GM21786 (cell line): ENCODE results near the gene CXXC1.
"Not testable (repeated sequence)": the region's sequence is repeated elsewhere in the genome, so short reads cannot be mapped to it uniquely, and the experiment has no call there.

ENCODE experiments used
- ATAC-seq: cut with Tn5 transposase; IDR thresholded peaks from one replicate; pipeline ENCODE4 v1.9.1; 2021; ENCODE audit not compliant: unreplicated experiment

CXXC1 gene

GRCh38 chr18:50287441-50288347 lies at the start of gene CXXC1:
Gene CXXC1, minus strand, starts transcription at chr18:50287692. Its CDS starts 103 bp downstream, at chr18:50287589.
- ATAC-seq = peak; percentile 89

DNA sequence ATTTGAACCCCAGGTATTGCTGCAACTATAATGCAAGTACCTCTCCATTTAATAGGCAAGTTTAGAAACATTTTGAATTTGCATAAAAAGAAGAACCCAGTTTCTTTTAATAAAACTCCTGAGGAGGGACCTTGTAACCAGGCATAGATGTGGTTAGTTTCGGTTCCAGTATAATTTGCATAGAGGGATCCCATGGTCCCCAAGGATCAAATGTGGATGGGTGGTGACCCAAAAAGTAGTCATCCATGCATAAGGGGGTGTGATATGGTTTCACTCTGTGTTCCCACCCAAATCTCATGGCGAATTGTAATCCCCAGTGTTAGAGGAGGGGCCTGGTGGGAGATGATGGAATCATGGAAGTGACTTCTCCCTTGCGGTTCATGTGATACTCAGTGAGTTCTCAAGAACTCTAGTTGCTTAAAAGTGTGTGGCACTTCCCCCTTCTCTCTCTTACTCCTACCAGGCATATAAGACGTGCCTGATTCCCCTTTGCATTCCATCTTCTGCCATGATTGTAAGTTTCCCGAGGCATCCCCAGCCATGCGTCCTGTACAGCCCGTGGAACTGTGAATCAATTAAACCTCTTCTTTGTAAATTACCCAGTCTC lies 47.2 kb upstream of the CXXC1 start:
- ATAC-seq = peak; percentile 65

DNA sequence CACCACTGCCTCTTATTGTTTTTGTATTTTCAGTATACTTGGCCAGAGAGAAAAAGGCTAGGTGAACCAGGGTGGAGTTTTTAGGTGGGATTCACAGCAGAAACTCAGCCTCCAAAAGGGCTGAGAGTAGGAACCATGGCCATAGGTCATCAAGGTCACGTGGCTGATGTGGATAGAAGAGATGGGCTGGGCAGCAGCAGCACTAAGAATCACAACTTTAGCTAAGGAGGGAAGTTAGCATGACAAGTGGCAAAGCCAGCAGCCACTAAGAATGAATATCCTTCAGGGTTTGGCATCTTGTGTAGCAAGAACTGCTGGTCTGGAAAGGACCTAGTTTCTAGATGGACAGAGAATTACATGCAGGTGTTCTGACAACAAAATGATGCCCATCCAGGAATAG lies 44.2 kb upstream of the CXXC1 start:
- ATAC-seq = no peak

- no peak for ATAC-seq
Observed at GRCh38 chr18:50330176-50330575, 42.7 kb upstream of the CXXC1 start.

DNA sequence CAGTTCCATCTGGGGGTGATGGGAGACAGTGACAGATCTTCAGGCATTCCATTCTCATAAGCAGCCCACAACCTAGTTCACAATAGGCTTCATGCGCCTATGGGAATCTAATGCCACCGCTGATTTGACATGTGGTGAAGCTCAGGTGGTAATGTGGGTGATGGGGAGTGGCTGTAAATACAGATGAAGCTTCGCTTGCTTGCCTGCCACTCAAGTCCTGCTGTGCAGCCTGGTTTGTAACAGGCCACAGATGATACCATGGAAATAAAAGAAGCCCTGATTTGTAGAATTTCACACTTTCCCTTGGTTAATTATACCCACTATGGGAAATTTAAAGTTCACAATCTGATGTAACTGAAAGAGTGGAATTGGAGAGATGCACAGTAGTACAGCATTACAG lies 40.5 kb upstream of the CXXC1 start:
- ATAC-seq = no peak

DNA sequence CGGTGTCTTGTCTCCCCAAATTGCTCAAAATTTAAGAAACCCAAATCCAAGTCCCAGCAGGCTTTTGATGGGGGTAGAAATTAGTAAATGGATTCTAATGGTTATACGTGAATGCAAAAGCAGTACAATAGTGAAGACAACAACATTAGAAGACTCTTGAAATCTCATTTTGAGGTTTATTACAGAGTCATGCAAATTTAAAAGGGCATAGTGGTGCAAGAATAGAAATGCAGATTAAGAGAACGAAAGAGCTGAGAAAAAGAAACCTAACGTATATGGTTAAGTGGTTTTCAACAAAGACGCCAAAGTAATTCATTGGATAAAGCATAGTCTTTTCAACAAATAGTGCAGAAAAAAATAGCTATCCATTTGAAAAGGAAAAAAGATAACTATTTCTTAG lies 33.2 kb upstream of the CXXC1 start:
- peak; percentile 52 for ATAC-seq

- peak; percentile 80 for ATAC-seq
Observed at GRCh38 chr18:50315100-50315871, 27.8 kb upstream of the CXXC1 start.

GRCh38 chr18:50313873-50314460 lies 26.5 kb upstream of the CXXC1 start:
- no peak for ATAC-seq

DNA sequence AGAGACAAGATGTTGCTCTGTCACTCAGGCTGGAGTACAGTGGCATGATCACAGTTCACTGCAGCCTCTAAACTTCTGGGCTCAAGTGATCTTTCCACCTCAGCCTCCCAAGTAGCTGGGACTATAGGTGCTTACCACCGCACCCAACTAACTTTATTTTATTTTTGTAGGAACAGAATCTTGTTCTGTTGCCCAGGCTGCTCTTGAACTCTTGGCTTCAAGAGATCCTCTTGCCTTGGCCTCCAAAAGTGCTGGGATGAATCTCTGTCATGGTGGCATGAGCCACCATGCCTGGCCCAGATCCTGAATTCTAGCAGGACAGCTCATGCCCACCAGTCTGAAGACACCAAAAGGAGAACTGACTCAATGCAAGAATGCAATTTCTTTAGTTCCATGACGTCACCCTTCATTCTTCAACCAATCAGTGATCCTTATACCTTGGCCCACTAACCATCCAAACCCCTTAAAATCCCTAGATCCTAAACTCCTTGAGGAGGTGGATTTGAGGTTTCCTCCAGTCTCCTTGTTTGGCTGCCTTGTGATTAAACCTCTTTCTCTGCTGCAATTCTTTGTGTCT lies 25.6 kb upstream of the CXXC1 start:
- ATAC-seq = no peak

DNA sequence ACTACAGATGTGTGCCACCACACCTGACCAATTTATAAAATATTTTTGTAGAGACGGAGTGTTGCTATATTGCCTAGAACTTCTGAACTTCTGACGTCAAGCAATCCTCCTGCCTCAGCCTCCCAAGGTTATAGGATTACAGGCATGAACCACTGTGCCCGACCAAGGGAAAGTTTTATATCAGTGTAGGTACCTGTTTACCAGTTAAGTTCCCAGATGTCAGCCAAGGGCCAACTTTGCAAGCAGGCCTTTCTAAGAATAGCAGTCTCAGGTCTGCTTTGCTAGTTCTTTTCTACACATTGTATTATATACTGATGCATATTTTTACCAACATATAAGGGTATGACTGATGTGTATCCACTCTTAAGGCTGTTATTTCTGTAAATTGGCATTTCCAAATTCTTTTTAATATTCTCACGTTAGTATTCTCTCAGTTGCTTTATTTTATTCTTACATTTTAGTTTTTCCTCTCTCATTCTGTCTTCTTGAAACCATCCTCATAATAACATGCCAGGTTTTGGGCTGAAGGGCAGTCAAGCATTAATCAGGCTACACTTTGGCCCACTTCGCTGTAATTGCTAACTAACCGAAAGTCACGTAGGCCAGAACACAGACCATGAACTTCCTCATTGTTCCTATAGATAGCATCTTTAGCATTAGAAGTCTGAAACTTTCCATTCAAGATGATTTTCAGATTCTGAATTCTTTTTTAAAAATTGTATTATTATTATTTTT lies 25.0 kb upstream of the CXXC1 start:
- peak; percentile 56 for ATAC-seq

DNA sequence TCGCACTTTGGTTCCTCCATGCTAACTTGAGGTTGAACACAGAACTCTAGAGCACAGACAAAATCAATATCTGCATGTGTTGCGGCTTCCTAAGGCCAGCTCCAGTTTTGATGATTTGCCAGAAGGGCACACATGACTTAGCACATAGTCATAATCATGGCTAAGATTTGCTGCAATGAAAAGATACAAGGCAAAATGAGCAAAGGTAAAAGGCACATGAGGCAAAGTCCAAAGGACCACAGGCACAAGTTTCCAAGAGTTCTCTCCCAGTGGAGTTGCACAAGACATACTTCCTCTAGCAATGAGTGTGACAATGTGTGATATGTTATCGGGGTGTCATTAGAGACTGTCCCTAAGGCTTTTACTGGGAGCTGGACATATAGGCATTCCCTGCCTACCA lies 24.2 kb upstream of the CXXC1 start:
- no peak for ATAC-seq

GRCh38 chr18:50310080-50310479 lies 22.6 kb upstream of the CXXC1 start:
- ATAC-seq = no peak

GRCh38 chr18:50308851-50309250 lies 21.4 kb upstream of the CXXC1 start:
- ATAC-seq = not testable (repeated sequence)

DNA sequence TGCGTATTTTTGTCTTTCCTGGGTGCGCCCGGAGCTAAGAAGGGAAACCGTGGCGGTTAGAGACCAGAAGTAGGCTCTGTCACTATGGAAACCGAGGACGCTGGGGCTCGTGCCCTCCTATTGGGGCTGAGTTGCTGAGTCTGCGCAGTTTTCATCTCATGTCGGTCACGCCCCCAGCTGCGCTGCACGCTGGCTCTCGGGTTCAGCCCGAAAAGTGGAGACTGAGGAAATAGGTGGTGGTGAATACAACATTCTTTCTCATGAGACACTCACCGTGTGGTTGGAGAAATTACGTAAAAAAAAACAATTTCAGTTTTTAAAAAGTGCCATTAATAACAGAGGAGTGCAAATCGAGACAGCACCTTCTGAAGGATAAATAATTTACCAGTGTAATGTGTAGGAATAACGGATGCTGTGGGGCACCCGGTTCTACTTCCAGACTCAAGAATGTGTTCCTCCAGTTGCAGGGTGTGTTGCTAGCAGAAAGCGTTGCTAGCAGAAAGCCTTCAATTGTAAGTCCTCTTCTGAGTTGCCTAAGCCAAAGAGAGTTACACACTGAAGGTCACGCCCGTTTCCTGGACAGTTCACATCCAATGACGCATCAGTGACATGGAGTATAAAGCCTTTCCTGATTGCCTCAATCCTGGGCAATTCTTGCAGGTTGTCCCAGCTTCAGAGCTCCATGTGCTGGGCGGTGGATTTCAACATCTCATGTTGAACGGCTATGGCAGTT lies 20.4 kb upstream of the CXXC1 start:
- peak; percentile 86 for ATAC-seq

DNA sequence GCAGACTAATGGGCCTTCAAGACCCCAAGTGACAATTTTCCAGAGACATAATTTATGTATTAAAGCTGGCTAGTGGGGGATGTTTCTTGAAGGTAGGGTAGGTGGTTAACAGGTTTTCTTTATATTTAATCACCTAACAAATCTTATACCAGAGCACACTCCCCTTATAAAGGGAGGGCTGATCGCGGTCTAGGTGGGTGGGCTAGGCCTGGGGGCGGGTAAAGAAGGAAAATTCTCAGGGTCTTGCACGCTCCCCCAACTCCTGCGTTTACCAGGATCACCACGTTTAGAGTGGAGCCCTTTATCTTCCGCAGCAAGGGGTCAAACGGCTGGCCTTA lies 19.9 kb upstream of the CXXC1 start:
- ATAC-seq = no peak

GRCh38 chr18:50306944-50307343 lies 19.5 kb upstream of the CXXC1 start:
- no peak for ATAC-seq

DNA sequence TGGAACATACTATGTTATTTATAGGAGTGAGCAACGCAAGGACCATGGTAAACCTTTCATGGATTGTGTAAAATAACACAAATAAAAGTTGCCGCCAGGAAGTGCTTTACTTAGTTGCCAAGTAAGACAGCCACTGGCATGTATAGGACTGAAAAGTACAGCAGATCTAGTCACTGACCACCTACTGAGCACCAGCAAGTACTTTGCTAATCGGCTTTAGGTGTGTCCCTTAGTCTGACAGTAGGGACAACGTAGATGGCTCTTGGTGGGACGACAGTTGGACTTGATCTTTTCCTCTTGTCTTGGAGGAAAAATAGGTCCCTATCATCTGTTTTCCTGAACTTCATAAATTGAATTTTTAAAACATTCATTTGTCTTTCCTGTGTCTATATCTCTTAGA lies 13.6 kb upstream of the CXXC1 start:
- ATAC-seq = no peak

DNA sequence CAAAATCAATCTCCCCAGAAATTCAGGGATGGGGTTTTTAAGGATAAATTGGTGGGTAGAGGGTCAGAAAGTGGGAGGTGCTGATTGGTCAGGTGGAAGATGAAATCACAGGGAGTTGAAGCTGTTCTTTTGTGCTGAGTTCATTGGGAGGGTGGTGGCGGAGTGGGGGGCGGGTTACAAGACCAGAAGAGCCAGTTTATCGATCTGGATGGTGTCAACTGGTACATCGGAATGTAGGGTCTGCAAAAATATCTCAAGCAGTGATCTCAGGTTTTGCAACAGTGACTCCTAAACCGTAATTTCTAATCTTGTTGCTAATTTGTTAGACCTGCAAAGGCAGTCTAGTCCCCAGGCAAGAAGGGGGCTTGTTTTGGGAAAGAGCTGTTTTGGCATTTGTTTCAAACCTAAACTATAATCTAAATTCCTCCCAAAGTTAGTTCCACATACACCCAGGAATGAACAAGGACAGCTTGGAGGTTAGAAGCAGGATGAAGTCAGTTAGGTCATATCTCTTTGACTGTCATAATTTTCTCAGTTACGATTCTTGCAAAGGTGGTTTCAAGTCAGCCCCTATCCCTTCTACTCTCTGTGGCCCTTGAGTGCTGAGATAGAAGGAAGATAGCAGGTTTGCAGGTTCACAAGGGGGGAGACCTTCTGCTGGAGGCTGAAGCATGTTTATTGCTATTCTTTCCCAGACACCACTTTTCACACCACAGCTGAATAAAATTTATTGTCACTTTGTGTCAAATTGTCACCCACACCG lies 12.3 kb upstream of the CXXC1 start:
- ATAC-seq = no peak
